B cell (primary cell): Measurements from ENCODE around the gene PPP2R1A. TPM values are rescaled to one million over a fixed set of nuclear protein-coding genes. Genes with fewer than 3 reads are reported as not detected.

Experiments
- ATAC-seq: fragments of 200-7000 bp; cut with Tn5 transposase; one replicate; pipeline ENCODE4 v1.10.0; 2021; ENCODE audit warnings: low read depth, mild to moderate bottlenecking, moderate number of reproducible peaks, moderate library complexity
- CTCF ChIA-PET: fragments of 350-600 bp; sonication (Branson Sonifier 250); formaldehyde crosslinking; loops from one replicate; lab custom pipeline; 2021; ENCODE audit warnings: antibody characterized with exemption, inconsistent platforms; lab: Charles Lee
- POLR2A ChIA-PET: fragments of 350-600 bp; sonication (Branson Sonifier 250); formaldehyde crosslinking; loops from one replicate; lab custom pipeline; 2021; ENCODE audit warnings: antibody characterized with exemption; lab: Charles Lee
- DNase-seq: peaks from one replicate; pipeline ENCODE4 v3.0.0; 2013
- H2AFZ ChIP-seq: 2 replicates; pipeline ENCODE4 v1.6.1; 2012; ENCODE audit warnings: mild to moderate bottlenecking, low read depth, low read length; ENCODE audit not compliant: insufficient read depth, poor library complexity, severe bottlenecking
- H3K27ac ChIP-seq, 2 donors: 1 replicate in 1 of 2; 2 replicates in 1 of 2; pipeline ENCODE4 v1.5.1; 2012 to 2013; ENCODE audit warnings: low read length in 2 of 2, mild to moderate bottlenecking in 2 of 2, moderate library complexity in 1 of 2
- H3K27me3 ChIP-seq, 4 experiments: fragments of 200-600 bp in 1 of 4; sonication (generic) in 1 of 4; replicated peaks in 1 of 4; 1 replicate in 2 of 4; 2 replicates in 2 of 4; pipeline versions ENCODE4 v1.6.1 to v1.7.0; 2013 to 2016; ENCODE audit warnings: low read length in 3 of 4, mild to moderate bottlenecking in 2 of 4, mixed read lengths in 1 of 4, moderate library complexity in 1 of 4; ENCODE audit not compliant: insufficient read depth in 4 of 4, control insufficient read depth in 3 of 4; ENCODE audit errors: control extremely low read depth in 1 of 4
- H3K36me3 ChIP-seq, 2 experiments: replicated peaks in 1 of 2; 1 replicate in 1 of 2; 2 replicates in 1 of 2; pipeline versions ENCODE4 v1.6.1 to v1.7.1; 2013; ENCODE audit warnings: low read length in 1 of 2; ENCODE audit not compliant: insufficient read depth in 2 of 2, control insufficient read depth in 1 of 2; ENCODE audit errors: control extremely low read depth in 1 of 2, extremely low read depth in 1 of 2
- H3K4me1 ChIP-seq, 2 donors: fragments of 200-600 bp in 1 of 2; sonication (generic) in 1 of 2; 1 replicate in 1 of 2; 2 replicates in 1 of 2; pipeline versions ENCODE4 v1.5.1 to v1.6.1; 2013 to 2017; ENCODE audit warnings: low read length in 2 of 2; ENCODE audit not compliant: control insufficient read depth in 2 of 2, insufficient read depth in 2 of 2
- H3K4me2 ChIP-seq: replicated peaks from 2 replicates; pipeline ENCODE3; 2012; ENCODE audit warnings: mild to moderate bottlenecking, low read depth, low read length; ENCODE audit not compliant: poor library complexity, severe bottlenecking
- H3K4me3 ChIP-seq, 5 experiments: fragments of 200-600 bp in 1 of 5; sonication (generic) in 1 of 5; 1 replicate in 3 of 5; 2 replicates in 2 of 5; pipeline versions ENCODE4 v1.5.1 to v1.7.0; 2011 to 2016; ENCODE audit warnings: low read length in 4 of 5, mild to moderate bottlenecking in 4 of 5, low read depth in 2 of 5, control low read depth in 1 of 5, moderate library complexity in 1 of 5; ENCODE audit not compliant: insufficient read depth in 1 of 5; ENCODE audit errors: control extremely low read depth in 1 of 5, extremely low read depth in 1 of 5
- H3K79me2 ChIP-seq: fragments of 200-600 bp; sonication (generic); one replicate; pipeline ENCODE4 v1.6.0; 2016; ENCODE audit warnings: low read length; ENCODE audit not compliant: control insufficient read depth, insufficient read depth
- H3K9ac ChIP-seq: fragments of 200-600 bp; sonication (generic); 2 replicates; pipeline ENCODE4 v1.6.1; 2017; ENCODE audit warnings: mild to moderate bottlenecking, low read length, moderate library complexity
- H3K9me3 ChIP-seq, 3 donors: one replicate each; pipeline versions ENCODE4 v1.6.1 to v1.7.1; 2013; ENCODE audit warnings: low read length in 2 of 3; ENCODE audit not compliant: control insufficient read depth in 2 of 3, insufficient read depth in 1 of 3; ENCODE audit errors: control extremely low read depth in 1 of 3
- H4K20me1 ChIP-seq: 2 replicates; pipeline ENCODE4 v1.6.0; 2012; ENCODE audit warnings: mild to moderate bottlenecking, low read length; ENCODE audit not compliant: insufficient read depth, control insufficient read depth, poor library complexity, severe bottlenecking
- H3K27ac Mint-ChIP-seq: one replicate; pipeline ENCODE4 v1.8.0; 2021; ENCODE audit warnings: mixed read lengths
- H3K27me3 Mint-ChIP-seq: one replicate; pipeline ENCODE4 v1.8.0; 2021; ENCODE audit warnings: mixed read lengths
- H3K4me1 Mint-ChIP-seq: one replicate; pipeline ENCODE4 v1.8.0; 2021; ENCODE audit warnings: mixed read lengths
- H3K4me3 Mint-ChIP-seq: one replicate; pipeline ENCODE4 v1.8.0; 2021; ENCODE audit warnings: mixed read lengths
- H3K9me3 Mint-ChIP-seq: one replicate; pipeline ENCODE4 v1.8.0; 2022; ENCODE audit warnings: mixed read lengths; ENCODE audit not compliant: insufficient read depth
- CTCF ChIP-seq: fragments of 200-600 bp; IDR thresholded peaks from one replicate; pipeline ENCODE4 v1.8.0; 2022; ENCODE audit warnings: antibody characterized with exemption, mild to moderate bottlenecking
- EZH2 ChIP-seq: IDR thresholded peaks from 2 replicates; pipeline ENCODE4 v1.6.1; 2012; ENCODE audit warnings: borderline replicate concordance, low read depth, mild to moderate bottlenecking, moderate library complexity, low read length; ENCODE audit not compliant: insufficient read depth, poor library complexity, severe bottlenecking
- WGBS: methylation state at CpG from one replicate; pipeline ENCODE4 v1.1.5; 2013; ENCODE audit warnings: missing lambda C conversion rate; ENCODE audit not compliant: insufficient coverage; 5-methylcytosine and 5-hydroxymethylcytosine counted together
- intact Hi-C: fragments of 100-400 bp; cut with micrococcal nuclease; formaldehyde crosslinking; loops from one replicate; pipeline ENCODE4 v1.10.0; 2022
- polyA plus RNA-seq: library from polyadenylated mRNA; depleted of rRNA; stranded (reverse); fragments of >200 nt; gene quantifications from 2 replicates; pipeline ENCODE4 v1.2.3, GENCODE V29; 2012
- total RNA-seq, 2 donors: library from RNA; stranded (reverse); fragments of 120-200 nt in 1 of 2; gene quantifications; 1 replicate in 1 of 2; 2 replicates in 1 of 2; pipeline versions ENCODE4 v1.2.3 to v1.2.4, GENCODE V29; 2013 to 2022

The PPP2R1A gene
- total and polyA plus RNA-seq, 2 donors (not counting 1 experiment from before 2014, with no cell fraction given), result 108 to 202 TPM

- H3K36me3 ChIP-seq, result peaks cover 11 to 91% of the 10 kb centered on the region in 2 experiments
- intact Hi-C loops, result no loop called here
- no peak overlapping the region for H3K27ac ChIP-seq
- no peaks in the 10 kb centered on the region for H3K9me3 Mint-ChIP-seq
- no peaks in the 10 kb centered on the region for H3K4me1 ChIP-seq
- H3K4me2 ChIP-seq, result no peak overlapping the region
- ChIA-PET POLR2A (no interaction called here), CTCF (no interaction called here)
- H3K27me3 Mint-ChIP-seq, result no peaks in the 10 kb centered on the region
- no peaks in the 10 kb centered on the region for H3K4me1 Mint-ChIP-seq
- H3K9ac ChIP-seq, result no peak overlapping the region
- ATAC-seq (no peak), DNase-seq (no peak)
- H3K27ac Mint-ChIP-seq, result no peak overlapping the region
- no peak overlapping the region for H3K4me3 Mint-ChIP-seq
- no peak overlapping the region for H2AFZ ChIP-seq
- H3K27me3 ChIP-seq, result no peaks in the 10 kb centered on the region
- peaks cover 78% of the 10 kb centered on the region for H4K20me1 ChIP-seq
- no peak for TF ChIP-seq EZH2
- no peak for TF ChIP-seq CTCF
- H3K9me3 ChIP-seq, result no peaks in the 10 kb centered on the region
- H3K79me2 ChIP-seq, result peaks cover 75% of the 10 kb centered on the region
- no peak overlapping the region for H3K4me3 ChIP-seq
- 93% methylated on average over 6 of the region's 11 CpGs for WGBS
Measured at GRCh38 chr19:52211926-52212571, 22.2 kb downstream of the PPP2R1A start.

- Histone ChIP-seq H3K9ac (no peak overlapping the region), H2AFZ (no peak overlapping the region), H3K27me3 (no peaks in the 10 kb centered on the region), H3K4me3 (no peak overlapping the region), H3K79me2 (peaks cover 68% of the 10 kb centered on the region), H4K20me1 (peaks cover 78% of the 10 kb centered on the region), H3K4me1 (no peaks in the 10 kb centered on the region), H3K36me3 (peaks cover 12 to 91% of the 10 kb centered on the region in 2 experiments), H3K27ac (no peak overlapping the region), H3K4me2 (no peak overlapping the region), H3K9me3 (no peaks in the 10 kb centered on the region)
- Mint-ChIP-seq H3K27ac (no peak overlapping the region), H3K27me3 (no peaks in the 10 kb centered on the region), H3K9me3 (no peaks in the 10 kb centered on the region), H3K4me1 (no peaks in the 10 kb centered on the region), H3K4me3 (no peak overlapping the region)
- no peak for TF ChIP-seq EZH2
- TF ChIP-seq CTCF, result no peak
- DNase-seq (no peak), ATAC-seq (no peak)
- intact Hi-C loops, result no loop called here
- ChIA-PET CTCF (no interaction called here), POLR2A (no interaction called here)
- 98% methylated on average over 25 of the region's 25 CpGs for WGBS
Measured at GRCh38 chr19:52212572-52213255, 22.9 kb downstream of the PPP2R1A start.
